Stimulated activated CD4-positive, alpha-beta T cell treated with anti-CD3 and anti-CD28 coated beads, Interleukin-12 subunit alpha, Interleukin-12 subunit beta, amount 100 ng/mL, for 4 hours (primary cell): ENCODE results near the gene AOX1.
"Not testable (repeated sequence)": the region's sequence is repeated elsewhere in the genome, so short reads cannot be mapped to it uniquely, and the experiment has no call there.

Source experiments
- DNase-seq: peaks from one replicate; pipeline ENCODE4 v3.0.0-alpha.2; 2020

The AOX1 gene

GRCh38 chr2:200670313-200670712 lies 84.5 kb downstream of the AOX1 start:
- no peak for DNase-seq

GRCh38 chr2:200670751-200671150 lies 84.9 kb downstream of the AOX1 start:
- no peak for DNase-seq

- no peak for DNase-seq
These were observed 87.4 kb downstream of the AOX1 start for GRCh38 chr2:200673191-200673590.

DNA sequence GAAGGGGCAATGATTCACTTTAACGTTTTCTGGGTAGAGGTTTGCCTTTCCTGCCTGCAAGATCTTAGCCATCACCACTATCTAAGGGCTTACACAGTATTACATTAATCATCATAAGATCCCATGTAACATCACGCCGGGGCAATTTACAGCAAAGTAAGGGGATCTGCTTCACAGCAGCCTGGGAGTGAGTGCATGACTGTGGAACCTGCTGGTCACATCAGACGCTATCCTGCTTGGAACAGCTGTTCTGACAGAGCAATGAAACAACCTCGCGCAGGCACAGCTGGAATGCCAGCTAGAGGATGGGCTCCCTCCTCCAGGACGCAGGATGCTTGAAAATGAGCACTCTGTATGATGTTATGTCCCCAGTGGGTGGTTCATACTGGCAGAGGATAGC lies 89.0 kb downstream of the AOX1 start:
- no peak for DNase-seq

DNA sequence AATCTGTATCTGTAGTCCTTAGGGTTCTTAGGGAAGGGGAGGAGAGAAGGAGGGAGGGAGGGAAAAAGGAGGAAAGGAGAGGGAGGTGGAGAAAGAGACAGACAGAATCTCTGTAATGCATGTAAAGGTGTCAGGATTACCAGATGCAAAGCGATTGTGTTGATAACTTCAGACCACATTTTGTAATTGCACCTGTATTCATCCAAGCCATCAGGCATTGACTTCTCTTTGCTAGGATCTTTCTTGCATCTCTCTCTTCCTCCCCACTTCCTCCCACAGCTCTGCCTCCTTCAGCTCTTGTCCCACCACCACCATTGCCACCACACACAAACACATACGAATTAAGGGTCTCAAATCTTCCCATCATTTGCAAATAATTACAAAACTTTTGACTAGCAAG lies 91.4 kb downstream of the AOX1 start:
- DNase-seq = no peak

DNA sequence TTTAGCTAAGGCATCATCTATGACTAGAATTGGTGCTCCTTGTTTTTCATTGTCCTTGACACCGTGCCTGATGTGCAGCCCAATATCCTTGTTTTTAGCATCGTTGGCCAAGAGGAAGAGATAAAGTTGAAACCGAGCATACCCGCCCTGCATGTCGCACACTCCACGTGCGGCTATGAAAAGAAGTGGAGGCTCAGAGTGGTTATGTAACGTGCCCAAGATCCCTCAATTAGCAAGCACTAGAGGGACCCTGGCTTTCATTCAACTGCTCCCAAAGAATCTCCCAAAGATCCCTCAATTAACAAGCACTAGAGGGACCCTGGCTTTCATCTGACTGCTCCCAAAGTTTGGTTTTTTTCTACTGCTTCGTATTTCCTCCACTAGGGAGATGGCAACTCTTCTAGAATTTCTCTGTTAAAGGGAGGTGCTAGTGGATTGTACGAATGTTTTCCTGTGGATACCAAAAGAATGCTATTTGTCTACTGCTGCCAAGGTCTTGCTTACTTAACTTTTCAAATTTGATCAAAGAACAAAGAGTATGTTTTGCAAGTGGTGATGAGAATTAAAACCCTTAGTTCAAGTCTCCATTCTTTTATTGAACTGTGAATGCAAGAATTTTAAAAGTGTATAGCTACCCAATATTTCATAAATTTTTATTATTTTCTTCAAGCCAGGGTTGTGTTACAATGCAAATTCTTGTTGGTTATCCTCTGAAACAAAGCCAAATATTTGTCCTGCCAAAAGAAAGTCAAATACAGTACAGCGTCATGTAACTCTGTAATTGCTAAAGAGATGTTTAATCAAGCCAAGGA lies 92.1 kb downstream of the AOX1 start:
- DNase-seq = no peak

- DNase-seq = no peak
These were observed 93.3 kb downstream of the AOX1 start for GRCh38 chr2:200679127-200679526.

DNA sequence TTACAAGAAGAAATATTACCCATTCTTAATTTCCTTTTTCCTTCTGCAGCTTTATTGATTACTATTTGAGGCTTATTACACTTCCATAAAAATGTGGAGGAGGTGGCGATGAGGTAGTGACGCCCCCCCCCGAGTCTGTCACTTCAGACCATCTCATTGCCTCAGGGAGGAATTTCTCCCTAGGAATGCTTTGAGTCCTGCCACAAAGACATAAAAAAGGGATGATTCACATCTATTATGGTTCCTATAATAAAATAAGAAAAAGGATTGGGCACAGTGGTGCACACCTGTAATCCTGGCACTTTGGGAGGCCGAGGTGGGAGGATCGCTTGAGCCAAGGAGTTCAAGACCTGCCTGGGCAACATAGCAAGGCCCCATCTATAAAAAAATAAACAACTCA lies 93.7 kb downstream of the AOX1 start:
- DNase-seq = no peak

GRCh38 chr2:200681697-200682096 lies 95.9 kb downstream of the AOX1 start:
- DNase-seq = no peak

GRCh38 chr2:200682407-200682806 lies 96.6 kb downstream of the AOX1 start:
- not testable (repeated sequence) for DNase-seq

- DNase-seq = no peak
These were observed 102.4 kb downstream of the AOX1 start for GRCh38 chr2:200687922-200688920.

GRCh38 chr2:200689115-200689514 lies 103.3 kb downstream of the AOX1 start:
- DNase-seq = no peak

DNA sequence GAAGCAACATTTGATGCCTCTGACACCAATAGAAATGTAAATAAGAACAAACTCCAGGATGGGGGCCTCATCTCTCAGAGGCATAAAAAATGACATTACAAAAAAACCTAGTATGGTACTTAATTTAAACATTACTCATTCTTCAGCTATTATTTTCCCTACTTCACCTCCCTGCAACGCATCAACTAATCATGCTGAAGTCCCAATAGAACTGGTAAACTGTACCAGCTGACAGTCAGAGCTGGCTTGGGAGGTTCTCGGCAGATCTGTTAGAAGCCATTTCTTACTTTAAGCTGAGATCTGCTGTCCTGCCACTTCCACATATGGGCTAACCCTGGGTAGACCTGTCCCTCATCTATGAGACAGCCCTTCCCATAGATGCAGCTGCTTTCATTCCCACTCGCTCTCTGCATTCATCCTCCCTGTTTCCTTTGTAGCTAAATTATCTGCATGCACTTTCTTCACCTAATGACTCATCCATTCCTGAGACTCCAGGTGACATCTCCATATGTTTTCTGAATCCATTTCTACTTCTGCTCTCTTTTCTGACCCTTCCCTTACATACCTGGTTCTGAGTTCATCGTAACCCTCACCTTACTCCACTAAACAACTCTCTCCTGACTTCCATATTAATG lies 108.1 kb downstream of the AOX1 start:
- no peak for DNase-seq

- no peak for DNase-seq
These were observed 109.4 kb downstream of the AOX1 start for GRCh38 chr2:200695191-200695590.

DNA sequence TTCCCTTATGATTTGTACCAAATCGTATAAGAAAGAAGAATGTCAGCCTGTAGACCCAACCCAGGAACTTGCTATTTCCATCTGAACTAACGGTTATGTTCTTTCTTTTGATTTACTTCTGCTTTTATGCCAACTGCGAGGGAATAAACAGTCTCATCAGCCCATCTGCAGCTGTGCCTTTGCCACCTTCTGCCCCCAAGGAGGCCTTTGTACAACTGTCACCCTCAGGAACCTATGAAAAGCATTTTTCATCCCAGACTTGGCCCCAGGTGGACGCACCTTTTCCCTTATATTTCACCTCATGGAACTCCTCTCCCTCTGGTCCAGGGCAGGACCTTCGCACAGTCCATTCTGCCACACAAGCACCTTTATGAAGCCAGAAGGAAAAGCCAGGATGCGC lies 109.8 kb downstream of the AOX1 start:
- no peak for DNase-seq

GRCh38 chr2:200698217-200698616 lies 112.4 kb downstream of the AOX1 start:
- DNase-seq = no peak

GRCh38 chr2:200699310-200699709 lies 113.5 kb downstream of the AOX1 start:
- DNase-seq = no peak

GRCh38 chr2:200700856-200701255 lies 115.0 kb downstream of the AOX1 start:
- no peak for DNase-seq

GRCh38 chr2:200702044-200702443 lies 116.2 kb downstream of the AOX1 start:
- no peak for DNase-seq

GRCh38 chr2:200702646-200703118 lies 116.9 kb downstream of the AOX1 start:
- peak; percentile 50 for DNase-seq

- no peak for DNase-seq
These were observed 117.5 kb downstream of the AOX1 start for GRCh38 chr2:200703127-200703925.

DNA sequence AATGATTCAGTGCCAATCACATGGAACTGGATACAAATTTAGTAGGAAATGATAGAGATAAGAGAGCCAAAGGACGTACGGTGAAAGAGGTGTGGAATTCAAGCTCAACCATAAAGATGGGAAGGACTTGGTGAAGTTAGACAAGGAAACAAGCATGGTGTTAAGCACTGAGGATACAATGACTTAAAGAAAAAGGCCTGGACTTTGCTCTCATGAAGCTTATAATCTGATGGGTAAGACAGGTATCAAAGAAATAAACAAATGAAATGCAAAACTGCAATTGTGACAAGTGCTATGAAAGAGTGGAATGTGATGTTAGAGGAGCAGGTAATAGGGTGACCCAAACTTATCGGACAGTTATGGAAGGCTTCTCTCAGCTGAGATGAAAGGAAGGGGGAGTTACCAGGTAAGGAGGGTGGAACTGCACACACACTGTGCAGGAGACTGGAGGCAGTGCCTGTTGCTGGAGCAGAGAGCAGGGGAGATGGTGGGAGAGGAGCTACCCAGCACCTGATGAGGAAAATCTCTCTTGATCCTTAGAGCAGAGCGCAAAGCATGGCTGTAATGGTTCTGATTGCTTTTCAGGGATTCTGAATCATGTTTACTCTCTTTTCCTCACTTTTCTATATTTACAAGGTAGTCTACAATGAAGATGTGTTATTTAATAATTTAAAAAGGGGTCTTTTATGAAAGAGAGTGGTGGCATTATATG lies 118.3 kb downstream of the AOX1 start:
- DNase-seq = no peak
